ENCODE results near the gene OSTM1. TPM values are rescaled to one million over a fixed set of nuclear protein-coding genes. Genes with fewer than 3 reads are reported as not detected.

Gene OSTM1
- total and polyA plus RNA-seq, 2 of the 13 experiments (the other 11 are each of a cell fraction or from before 2014, with no cell fraction given) = 8.7 to 20.5 TPM

GRCh38 chr6:108121612-108122011 lies 47.1 kb upstream of the OSTM1 start (continued):
- TF ChIP-seq ZNF609 (CRISPR knock-in tag; IDR thresholded peaks at IDR 0.05; ENCODE audit: borderline replicate concordance) = no peak
- no peak for TF ChIP-seq RFXAP (CRISPR knock-in tag; IDR thresholded peaks at IDR 0.05; ENCODE audit: borderline replicate concordance)
- no peak for TF ChIP-seq THAP7 (CRISPR knock-in tag; IDR thresholded peaks at IDR 0.05)

- POLR2A ChIA-PET = no interaction called here
- no TSS peak for BruUV-seq (replicated peaks)
- FAIRE-seq (no peak), ATAC-seq (no peak), DNase-seq (ENCODE audit: low spot score) (no peak)
- Histone ChIP-seq H3K27ac (ENCODE audit: extremely low read length, insufficient read depth, low read length) (no peak overlapping the region), H3K4me3 (replicated peaks in 1 of 3; ENCODE audit: insufficient read depth in 1 of 3, low read depth in 2 of 3, low read length in 3 of 3) (no peak overlapping the region), H3K4me1 (ENCODE audit: insufficient read depth, low read length) (peaks cover 24% of the 10 kb centered on the region), H4K20me1 (ENCODE audit: insufficient read depth, low read length) (no peaks in the 10 kb centered on the region), H3K36me3 (replicated peaks in 1 of 2; ENCODE audit: control insufficient read depth in 1 of 2, insufficient read depth in 2 of 2, low read length in 2 of 2) (no peaks in the 10 kb centered on the region), H3K79me2 (ENCODE audit: insufficient read depth, low read length) (no peaks in the 10 kb centered on the region), H3K27me3 (ENCODE audit: control insufficient read depth in 1 of 2, insufficient read depth in 2 of 2, low read length in 2 of 2) (peaks cover 5 to 84% of the 10 kb centered on the region in 2 experiments), H3K4me2 (ENCODE audit: low read depth, low read length) (no peak overlapping the region), H2AFZ (ENCODE audit: low read length) (no peak overlapping the region), H3K9me3 (ENCODE audit: low read length) (no peaks in the 10 kb centered on the region), H3K9ac (ENCODE audit: insufficient read depth, low read depth, low read length) (no peak overlapping the region)
- 55% methylated on average over 12 of the region's 12 CpGs for WGBS (ENCODE audit: low lambda C conversion rate)
- CTCF ChIA-PET (ENCODE audit: low intra/inter-chr PET ratio, low total read pairs) = no interaction called here
- TF ChIP-seq CENPX (CRISPR knock-in tag; IDR thresholded peaks at IDR 0.05) = no peak
- no peak for TF ChIP-seq EED (CRISPR knock-in tag; IDR thresholded peaks at IDR 0.05)
- in situ Hi-C loops (cut with HindIII; ENCODE audit: extremely low pct_ligation_motif_present, low pct_unique_long_range_greater_than_20kb) = no loop called here
- intact Hi-C loops (cut with micrococcal nuclease; ENCODE audit: unreplicated experiment) = no loop called here
Measured at GRCh38 chr6:108120311-108120710, 45.8 kb upstream of the OSTM1 start.
